Body of pancreas (tissue), 4 donors: ENCODE data around the gene SYT13. TPM values are rescaled to one million over a fixed set of nuclear protein-coding genes. Genes with fewer than 3 reads are reported as not detected.
"Not testable (repeated sequence)": the region's sequence is repeated elsewhere in the genome, so short reads cannot be mapped to it uniquely, and the experiment has no call there.

Experiments used
- ATAC-seq: fragments of 150-250 bp; one replicate; pipeline ENCODE4 v1.9.1; 2016
- DNase-seq, 4 donors: peaks; one replicate each; pipeline ENCODE4 v3.0.0-alpha.2; 2019
- H3K27ac ChIP-seq, 4 donors: fragments of 200-600 bp; sonication (generic); 1 replicate in 3 of 4; 2 replicates in 1 of 4; pipeline versions ENCODE4 v1.5.1 to v1.6.1; 2016 to 2019; ENCODE audit warnings: mild to moderate bottlenecking in 1 of 4, mixed read lengths in 1 of 4, moderate library complexity in 1 of 4
- H3K27me3 ChIP-seq, 2 donors: fragments of 200-600 bp; sonication (generic); one replicate each; pipeline ENCODE4 v1.6.0; 2016; ENCODE audit warnings: mild to moderate bottlenecking in 1 of 2
- H3K36me3 ChIP-seq, 2 donors: fragments of 200-600 bp; sonication (generic); replicated peaks in 1 of 2; 2 replicates each; pipeline ENCODE4 v1.5.1; 2016; ENCODE audit warnings: low read depth in 2 of 2; ENCODE audit not compliant: insufficient read depth in 1 of 2
- H3K4me1 ChIP-seq: fragments of 200-600 bp; sonication (generic); one replicate; pipeline ENCODE4 v1.6.0; 2016
- H3K4me3 ChIP-seq, 2 donors: fragments of 200-600 bp; sonication (generic); 1 replicate in 1 of 2; 2 replicates in 1 of 2; pipeline ENCODE4 v1.5.1; 2016 to 2019
- H3K9me3 ChIP-seq, 3 donors: fragments of 200-600 bp; sonication (generic); 1 replicate in 2 of 3; 2 replicates in 1 of 3; pipeline ENCODE4 v1.5.1; 2016
- CTCF ChIP-seq, 7 experiments: fragments of 450-650 bp in 4 of 7; fragments of 200-600 bp in 3 of 7; sonication (generic) in 3 of 7; IDR thresholded peaks; one replicate each; pipeline ENCODE4 v1.5.1; 2016 to 2019; ENCODE audit warnings: antibody characterized with exemption in 7 of 7
- POLR2A ChIP-seq, 3 donors: fragments of 450-650 bp; IDR thresholded peaks; one replicate each; pipeline ENCODE4 v1.6.1; 2016; ENCODE audit warnings: antibody characterized with exemption in 3 of 3, mild to moderate bottlenecking in 2 of 3
- WGBS, 2 donors: methylation state at CpG; one replicate each; pipeline ENCODE4 v1.1.5; 2017; 5-methylcytosine and 5-hydroxymethylcytosine counted together
- intact Hi-C: fragments of 100-400 bp; cut with DNase I; formaldehyde crosslinking; loops from one replicate; pipeline ENCODE4 v1.15.1; 2023
- total RNA-seq, 2 donors: library from RNA; depleted of rRNA; stranded (reverse); fragments of >200 nt; gene quantifications; one replicate each; pipeline ENCODE4 v1.1.0, GENCODE V29; 2016

SYT13 gene
- total RNA-seq, 2 donors from 2014 or later, result 6.7 to 9.9 TPM

- no peaks in the 10 kb centered on the region for H3K36me3 ChIP-seq
- H3K27ac ChIP-seq, result no peak overlapping the region
- no peaks in the 10 kb centered on the region for H3K27me3 ChIP-seq
- H3K9me3 ChIP-seq, result no peaks in the 10 kb centered on the region
- no peak for TF ChIP-seq POLR2A (IDR thresholded peaks at IDR 0.05)
- no peak for TF ChIP-seq CTCF (IDR thresholded peaks at IDR 0.05)
- no peak for DNase-seq
- intact Hi-C loops, result no loop called here
- 48 to 62% methylated on average over 3 of the region's 3 CpGs for WGBS, 2 donors
- H3K4me1 ChIP-seq, result no peaks in the 10 kb centered on the region
- no peak overlapping the region for H3K4me3 ChIP-seq
- no peak for ATAC-seq
Observed at GRCh38 chr11:45252877-45253276, 33.3 kb downstream of the SYT13 start.

GRCh38 chr11:45252134-45252856 is 33.8 kb downstream of the SYT13 start:
- Histone ChIP-seq H3K9me3 (no peaks in the 10 kb centered on the region), H3K4me1 (no peaks in the 10 kb centered on the region), H3K27ac (no peak overlapping the region), H3K4me3 (no peak overlapping the region), H3K27me3 (no peaks in the 10 kb centered on the region), H3K36me3 (no peaks in the 10 kb centered on the region)
- intact Hi-C loops, result no loop called here
- DNase-seq (peak; percentile 66 to 79 (median 72)), ATAC-seq (peak; percentile 83)
- WGBS, 2 donors, result 31 to 62% methylated on average over 3 to 21 of the region's 22 CpGs
- TF ChIP-seq POLR2A (IDR thresholded peaks at IDR 0.05) (no peak), CTCF (IDR thresholded peaks at IDR 0.05) (peak; percentile 56 to 71 (median 63))

GRCh38 chr11:45250035-45250718 is 36.0 kb downstream of the SYT13 start:
- 42 to 56% methylated on average over 3 of the region's 3 CpGs for WGBS, 2 donors
- DNase-seq (peak in 2 of 4 donors; percentile 23 to 38), ATAC-seq (no peak)
- Histone ChIP-seq H3K4me3 (no peak overlapping the region), H3K36me3 (no peaks in the 10 kb centered on the region), H3K27me3 (no peaks in the 10 kb centered on the region), H3K9me3 (no peaks in the 10 kb centered on the region), H3K27ac (no peak overlapping the region), H3K4me1 (no peaks in the 10 kb centered on the region)
- intact Hi-C loops, result no loop called here
- TF ChIP-seq POLR2A (IDR thresholded peaks at IDR 0.05) (no peak), CTCF (IDR thresholded peaks at IDR 0.05) (no peak)

GRCh38 chr11:45249372-45249771 is 36.8 kb downstream of the SYT13 start:
- WGBS, 2 donors, result 74 to 86% methylated on average over 1 of the region's 1 CpG
- H3K9me3 ChIP-seq, H3K4me3 ChIP-seq, H3K4me1 ChIP-seq, H3K36me3 ChIP-seq, H3K27me3 ChIP-seq, ATAC-seq, intact Hi-C loops, H3K27ac ChIP-seq, DNase-seq: not testable (repeated sequence)

- WGBS, 2 donors, result 77 to 93% methylated on average over 2 of the region's 2 CpGs
- no peaks in the 10 kb centered on the region for H3K27me3 ChIP-seq
- no peaks in the 10 kb centered on the region for H3K9me3 ChIP-seq
- H3K27ac ChIP-seq, result no peak overlapping the region
- intact Hi-C loops, result no loop called here
- no peaks in the 10 kb centered on the region for H3K4me1 ChIP-seq
- no peaks in the 10 kb centered on the region for H3K36me3 ChIP-seq
- no peak for DNase-seq
- no peak for TF ChIP-seq POLR2A (IDR thresholded peaks at IDR 0.05)
- TF ChIP-seq CTCF (IDR thresholded peaks at IDR 0.05), result no peak
- H3K4me3 ChIP-seq, result no peak overlapping the region
- ATAC-seq, result no peak
Observed at GRCh38 chr11:45248501-45249011, 37.6 kb downstream of the SYT13 start.
